Stimulated activated naive CD8-positive, alpha-beta T cell treated with anti-CD3 and anti-CD28 coated beads, Interleukin-15, amount 100 ng/mL, for 72 hours (primary cell): ENCODE data around the gene SLC9B1.
"Not testable (repeated sequence)": the region's sequence is repeated elsewhere in the genome, so short reads cannot be mapped to it uniquely, and the experiment has no call there.

Experiments
- ATAC-seq: fragments of 150-1000 bp; cut with Tn5 transposase; 2 replicates; pipeline ENCODE4 v1.10.0; 2021; ENCODE audit warnings: mild to moderate bottlenecking, moderate library complexity
- DNase-seq, 2 donors: peaks; one replicate each; pipeline ENCODE4 v3.0.0; 2021 to 2022
- H3K27ac Mint-ChIP-seq, 2 donors: one replicate each; pipeline ENCODE4 v1.8.0; 2022; ENCODE audit warnings: mild to moderate bottlenecking in 2 of 2, mixed read lengths in 2 of 2, moderate library complexity in 2 of 2
- H3K27me3 Mint-ChIP-seq: one replicate; pipeline ENCODE4 v1.8.0; 2022; ENCODE audit warnings: mixed read lengths
- H3K4me1 Mint-ChIP-seq: one replicate; pipeline ENCODE4 v1.8.0; 2022; ENCODE audit warnings: mild to moderate bottlenecking, mixed read lengths
- H3K4me3 Mint-ChIP-seq, 2 donors: one replicate each; pipeline ENCODE4 v1.8.0; 2022; ENCODE audit warnings: mild to moderate bottlenecking in 2 of 2, mixed read lengths in 2 of 2, moderate library complexity in 1 of 2
- H3K9me3 Mint-ChIP-seq, 2 donors: one replicate each; pipeline ENCODE4 v1.8.0; 2022; ENCODE audit warnings: mixed read lengths in 2 of 2

SLC9B1 gene

GRCh38 chr4:102869569-102870197 lies 149.8 kb downstream of the SLC9B1 start:
- ATAC-seq (peak; percentile 51), DNase-seq (no peak)
- H3K4me3 Mint-ChIP-seq, result peak overlapping the region; percentile 91 to 96
- peaks cover 58% of the 10 kb centered on the region for H3K4me1 Mint-ChIP-seq
- H3K9me3 Mint-ChIP-seq, result no peaks in the 10 kb centered on the region
- peak overlapping the region; percentile 97 to 99 for H3K27ac Mint-ChIP-seq
- H3K27me3 Mint-ChIP-seq, result no peaks in the 10 kb centered on the region

GRCh38 chr4:102868781-102869568 lies 150.5 kb downstream of the SLC9B1 start, which contains the start of gene CISD2:
Gene CISD2, plus strand, starts transcription at chr4:102868992. Its CDS starts 93 bp downstream, at chr4:102869085.
- H3K4me1 Mint-ChIP-seq, result peaks cover 62% of the 10 kb centered on the region
- H3K4me3 Mint-ChIP-seq, result peak within 1 kb of the TSS; percentile 91 to 96
- H3K9me3 Mint-ChIP-seq, result no peaks in the 10 kb centered on the region
- no peaks in the 10 kb centered on the region for H3K27me3 Mint-ChIP-seq
- H3K27ac Mint-ChIP-seq, result peak within 1 kb of the TSS; percentile 99
- DNase-seq (peak; percentile 95 to 96), ATAC-seq (peak; percentile 92)

GRCh38 chr4:102868153-102868780 lies 151.2 kb downstream of the SLC9B1 start:
- Mint-ChIP-seq H3K9me3 (no peaks in the 10 kb centered on the region), H3K4me3 (peak overlapping the region; percentile 91 to 96)
- ATAC-seq, result no peak

GRCh38 chr4:102867278-102868152 lies 152.0 kb downstream of the SLC9B1 start:
- H3K9me3 Mint-ChIP-seq, result no peaks in the 10 kb centered on the region
- H3K4me3 Mint-ChIP-seq, result peak overlapping the region; percentile 91 to 96
- H3K4me1 Mint-ChIP-seq, result peaks cover 48% of the 10 kb centered on the region
- DNase-seq (no peak), ATAC-seq (no peak)
- peak overlapping the region; percentile 99 for H3K27ac Mint-ChIP-seq
- no peaks in the 10 kb centered on the region for H3K27me3 Mint-ChIP-seq

More at GRCh38 chr4:102868153-102868780, 151.2 kb downstream of the SLC9B1 start:
- Mint-ChIP-seq H3K4me1 (peaks cover 55% of the 10 kb centered on the region), H3K27me3 (no peaks in the 10 kb centered on the region), H3K27ac (peak overlapping the region; percentile 99)
- DNase-seq, result peak in 1 of 2 donors; percentile 44

- H3K27ac Mint-ChIP-seq, result peak overlapping the region in 1 of 2 donors; percentile 82
Measured at GRCh38 chr4:102865327-102865726, 154.2 kb downstream of the SLC9B1 start.

GRCh38 chr4:102862747-102863146 lies 156.8 kb downstream of the SLC9B1 start:
- Mint-ChIP-seq H3K27ac (no peak overlapping the region), H3K27me3 (no peaks in the 10 kb centered on the region), H3K9me3 (peaks cover 22 to 25% of the 10 kb centered on the region in 2 donors), H3K4me3 (no peak overlapping the region), H3K4me1 (peaks cover 31% of the 10 kb centered on the region)
- DNase-seq (no peak), ATAC-seq (no peak)

More at GRCh38 chr4:102865327-102865726, 154.2 kb downstream of the SLC9B1 start:
- ATAC-seq, DNase-seq, H3K9me3 Mint-ChIP-seq, H3K27me3 Mint-ChIP-seq: not testable (repeated sequence)
- peaks cover 41% of the 10 kb centered on the region for H3K4me1 Mint-ChIP-seq
- peak overlapping the region; percentile 60 to 64 for H3K4me3 Mint-ChIP-seq

- no peak overlapping the region for H3K4me3 Mint-ChIP-seq
- ATAC-seq, result no peak
- no peaks in the 10 kb centered on the region for H3K27me3 Mint-ChIP-seq
- peaks cover 30% of the 10 kb centered on the region for H3K4me1 Mint-ChIP-seq
- no peak for DNase-seq
- H3K9me3 Mint-ChIP-seq, result peaks cover 22 to 25% of the 10 kb centered on the region in 2 donors
- no peak overlapping the region for H3K27ac Mint-ChIP-seq
Measured at GRCh38 chr4:102862016-102862415, 157.5 kb downstream of the SLC9B1 start.

- Mint-ChIP-seq H3K27me3 (no peaks in the 10 kb centered on the region), H3K4me1 (peaks cover 18% of the 10 kb centered on the region), H3K27ac (no peak overlapping the region), H3K4me3 (no peak overlapping the region), H3K9me3 (peaks cover 22 to 25% of the 10 kb centered on the region in 2 donors)
- no peak for DNase-seq
- no peak for ATAC-seq
Measured at GRCh38 chr4:102860611-102861324, 158.7 kb downstream of the SLC9B1 start.

GRCh38 chr4:102858828-102859464 lies 160.6 kb downstream of the SLC9B1 start:
- H3K9me3 Mint-ChIP-seq, result peaks cover 22 to 25% of the 10 kb centered on the region in 2 donors
- H3K4me3 Mint-ChIP-seq, result no peak overlapping the region
- no peak for ATAC-seq
- no peaks in the 10 kb centered on the region for H3K27me3 Mint-ChIP-seq
- no peaks in the 10 kb centered on the region for H3K4me1 Mint-ChIP-seq
- no peak for DNase-seq
- H3K27ac Mint-ChIP-seq, result no peak overlapping the region
